Embryonic facial prominence (tissue), 1 donor: ENCODE measurements around the gene ZNF48.
"Not testable (repeated sequence)": the region's sequence is repeated elsewhere in the genome, so short reads cannot be mapped to it uniquely, and the experiment has no call there.

Experiments used
- DNase-seq: peaks from one replicate; pipeline ENCODE4 v3.0.0-alpha.2; 2016; ENCODE audit errors: extremely low spot score

The ZNF48 gene

DNA sequence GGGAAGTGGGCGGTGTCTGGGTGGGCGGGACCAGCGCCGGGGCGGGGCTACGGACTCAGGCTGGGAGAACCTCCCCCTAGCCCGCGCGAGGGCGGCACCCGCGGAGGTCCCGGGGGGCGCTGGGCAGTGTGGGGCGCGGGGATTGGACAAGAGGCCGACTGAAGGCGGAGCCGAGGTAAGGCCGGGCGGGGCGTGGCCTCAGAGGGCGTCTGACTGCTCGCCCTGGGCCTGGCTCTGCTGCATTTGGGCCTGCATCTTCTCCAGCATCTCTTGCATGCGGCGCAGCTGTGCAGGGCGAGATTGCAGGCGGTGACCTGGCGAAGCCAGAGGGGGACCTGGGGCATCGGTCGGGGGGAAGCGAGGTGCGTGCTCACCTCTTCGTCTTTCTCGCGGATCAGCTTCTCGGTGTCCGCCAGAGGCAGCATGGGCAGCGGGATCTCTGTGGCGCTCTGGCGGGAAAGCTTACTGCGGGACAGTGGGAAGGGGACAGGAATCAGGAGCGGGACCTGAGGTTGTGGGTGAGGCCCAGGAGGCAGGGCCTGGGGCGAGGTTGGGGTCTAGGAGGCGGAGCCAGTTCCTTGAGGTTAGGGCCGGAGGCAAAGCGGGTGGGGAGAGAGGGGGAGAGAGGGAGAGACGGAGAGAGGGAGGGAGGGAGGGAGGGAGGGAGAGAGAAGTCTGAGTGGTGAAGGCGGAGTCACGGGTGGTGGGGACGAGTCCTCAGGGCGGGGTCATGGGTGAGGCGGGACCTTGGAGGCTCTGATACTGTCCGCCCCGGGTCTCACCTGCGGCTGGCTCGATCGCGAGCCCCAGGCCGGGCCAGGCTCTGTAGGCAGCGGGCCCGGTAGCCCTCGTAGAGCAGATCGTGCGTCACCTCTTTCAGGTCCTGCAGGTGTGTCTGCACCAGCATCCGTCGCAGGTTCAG is 16.7 kb upstream of the ZNF48 start:
- peak; percentile 92 for DNase-seq

DNA sequence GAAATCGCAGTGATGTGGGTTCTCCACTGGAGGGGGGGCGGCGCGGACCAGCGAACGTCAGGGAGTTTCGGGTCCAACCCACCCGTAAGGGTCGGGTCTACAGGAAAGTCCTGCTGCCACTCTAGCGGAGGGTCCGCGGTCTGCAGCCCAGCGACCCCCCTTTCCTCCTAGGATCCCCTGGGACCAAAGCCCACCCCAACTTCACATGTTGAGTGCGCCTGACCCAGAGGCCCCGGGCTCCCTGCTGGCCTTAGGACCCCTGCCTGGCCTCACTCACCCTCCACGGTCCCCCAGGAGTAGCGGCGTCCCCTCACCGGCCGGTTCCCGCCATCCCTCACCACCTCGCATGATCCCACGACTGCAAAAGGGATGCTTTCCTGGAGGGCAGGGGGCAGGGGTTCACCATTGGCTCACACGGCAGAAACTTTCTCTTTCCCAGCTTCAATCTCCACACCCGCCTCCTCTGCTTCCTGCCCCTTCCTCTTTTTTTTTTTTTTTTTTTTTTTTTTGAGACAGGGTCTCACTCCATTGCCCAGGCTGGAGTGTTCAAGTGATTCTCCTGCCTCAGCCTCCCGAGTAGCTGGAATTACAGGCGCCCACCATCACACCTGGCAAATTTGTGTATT is 15.9 kb upstream of the ZNF48 start:
- DNase-seq = no peak

DNA sequence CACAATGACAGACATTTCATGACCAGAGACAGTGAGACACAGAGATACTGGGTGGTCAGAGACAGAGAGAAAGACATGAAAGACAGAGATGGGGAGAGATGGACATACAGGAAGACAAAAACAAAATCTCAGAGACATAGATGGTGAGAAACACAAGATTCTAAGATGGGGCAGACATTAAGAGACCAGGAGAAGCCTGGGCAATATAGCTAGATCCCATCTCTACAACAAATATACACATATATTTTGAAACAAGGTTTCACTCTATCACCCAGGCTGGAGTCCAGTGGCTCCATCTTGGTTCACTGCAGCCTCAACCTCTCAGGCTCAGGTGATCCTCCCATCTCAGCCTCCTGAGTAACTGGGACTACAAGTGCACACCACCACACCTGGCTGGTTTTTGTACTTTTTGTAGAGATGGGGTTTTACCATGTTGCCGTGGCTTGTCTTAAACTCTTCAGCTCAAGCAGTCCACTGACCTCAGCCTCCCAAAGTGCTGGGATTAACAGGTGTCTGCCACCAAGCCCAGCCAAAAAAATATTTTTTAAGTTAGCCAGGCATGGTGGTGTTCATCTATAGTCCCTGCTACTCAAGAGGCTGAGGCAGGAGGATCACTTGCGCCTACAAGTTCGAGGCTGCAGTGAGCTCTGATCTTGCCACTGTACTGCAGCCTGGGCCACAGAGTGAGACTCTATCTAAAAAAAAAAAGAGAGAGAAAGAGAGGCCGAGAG is 15.0 kb upstream of the ZNF48 start:
- DNase-seq = no peak

DNA sequence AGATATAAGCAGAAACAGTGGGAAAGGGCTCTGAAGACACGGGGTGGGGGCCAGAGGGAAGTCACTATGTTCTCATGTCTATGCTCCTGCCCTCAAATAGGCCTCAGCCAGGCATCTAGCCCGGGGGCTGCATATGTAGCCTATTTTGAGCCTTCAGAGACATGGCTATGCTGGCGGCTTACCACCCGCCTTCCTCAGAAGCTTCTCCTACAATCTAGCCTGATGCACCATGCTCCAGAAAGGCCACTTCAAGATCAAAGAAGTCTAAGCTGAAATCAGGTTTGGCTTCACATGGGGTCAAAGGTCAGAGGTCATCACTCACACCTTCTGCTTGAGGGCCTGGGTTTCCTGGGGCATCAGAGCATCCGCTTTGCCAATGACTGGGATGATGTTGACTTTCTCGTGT is 14.4 kb upstream of the ZNF48 start:
- DNase-seq = no peak

DNA sequence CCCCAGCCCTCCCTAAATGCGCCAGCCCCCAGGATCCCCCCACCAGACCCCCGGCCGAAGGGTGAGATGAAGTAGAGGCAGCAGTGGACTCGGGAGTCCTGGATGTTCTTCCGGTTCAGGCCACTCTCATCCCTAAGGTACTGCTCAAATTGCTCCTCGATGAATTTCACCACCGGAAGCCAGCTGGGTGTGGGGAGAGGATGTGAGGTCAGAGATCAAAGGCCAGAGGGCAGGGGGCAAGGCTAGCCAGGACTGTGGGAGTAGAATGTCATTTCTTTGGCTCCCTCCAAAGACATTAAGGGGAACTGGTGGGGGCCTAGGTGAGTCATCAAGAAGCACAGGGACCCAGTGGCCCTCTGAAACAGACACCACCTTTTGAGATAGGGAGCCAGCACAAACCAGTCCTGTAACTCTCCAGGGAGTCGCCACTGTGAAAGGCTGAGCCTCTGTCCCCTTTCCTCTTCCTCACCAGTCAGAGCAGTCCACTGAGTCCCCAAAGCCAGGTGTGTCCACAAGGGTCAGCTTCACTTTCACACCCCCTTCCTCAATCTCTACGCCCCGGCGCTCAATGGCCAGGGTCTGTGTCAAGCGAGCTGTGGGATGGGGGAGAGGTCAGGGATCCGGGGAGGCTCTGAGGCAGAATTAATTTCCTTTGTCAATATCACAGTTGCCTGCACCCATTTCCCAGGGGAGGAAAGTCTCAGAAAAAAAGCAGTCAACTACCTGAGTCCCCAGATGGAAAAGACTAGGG is 13.8 kb upstream of the ZNF48 start:
- no peak for DNase-seq

DNA sequence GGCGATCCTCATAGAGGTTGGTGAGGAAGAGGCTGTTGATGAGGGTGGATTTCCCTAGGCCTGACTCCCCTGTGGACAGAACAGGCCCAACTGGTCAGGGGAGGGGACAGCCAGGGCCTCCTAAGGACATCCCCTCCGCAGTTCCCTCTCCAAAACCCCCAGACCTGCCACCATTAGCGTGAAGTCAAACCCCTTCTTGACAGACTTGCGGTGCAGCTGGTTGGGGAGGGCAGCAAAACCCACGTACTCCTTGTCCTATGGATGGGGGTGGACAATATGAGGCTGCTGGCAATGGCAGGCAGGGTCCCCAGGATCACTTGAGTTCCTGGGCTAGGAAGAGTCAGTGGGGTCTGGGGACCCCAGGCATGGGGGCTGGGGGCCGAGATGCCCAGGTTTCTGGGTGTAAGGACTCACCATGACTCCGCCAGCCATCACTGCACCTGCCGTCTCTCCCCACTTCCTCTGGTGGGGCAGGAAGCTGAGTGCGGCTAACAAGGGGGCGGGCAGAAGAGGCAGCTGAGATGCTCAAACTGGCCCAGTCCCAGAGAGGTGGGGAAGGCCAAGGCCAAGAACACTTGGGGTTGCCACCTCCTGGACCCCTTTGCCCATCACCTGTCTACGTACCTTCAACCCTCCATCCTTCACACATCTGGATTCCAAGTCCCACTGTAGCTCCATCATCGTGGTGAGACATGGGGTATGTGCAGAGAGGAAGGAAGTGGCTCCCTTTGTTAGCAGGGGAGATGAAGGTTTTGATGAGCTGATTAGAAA is 12.9 kb upstream of the ZNF48 start, which contains the start of gene SEPTIN1:
TSS of gene SEPTIN1 (minus strand) at position 451 of the 771 bp plus-strand sequence. CDS start at position 432, 19 bp downstream.
- DNase-seq = no peak

DNA sequence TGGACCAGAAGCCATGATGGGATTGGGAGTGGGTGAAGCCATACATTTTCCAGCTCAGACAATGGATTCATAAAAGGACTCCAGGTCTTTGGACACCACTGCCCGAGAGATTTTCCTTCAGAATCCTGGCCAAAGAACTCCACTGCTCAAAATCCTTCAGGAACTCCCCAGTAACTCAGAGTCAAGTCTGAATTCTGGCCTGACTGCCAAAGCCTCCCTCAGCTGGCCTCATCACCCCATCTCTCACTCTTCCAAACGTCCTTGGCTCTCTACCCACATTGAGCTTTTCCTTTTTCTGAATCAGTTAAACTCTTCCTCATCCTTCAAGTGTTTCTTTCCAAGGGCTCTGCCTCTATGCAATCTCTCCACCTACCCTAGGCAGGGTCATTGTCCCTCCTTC is 11.7 kb upstream of the ZNF48 start:
- no peak for DNase-seq

DNA sequence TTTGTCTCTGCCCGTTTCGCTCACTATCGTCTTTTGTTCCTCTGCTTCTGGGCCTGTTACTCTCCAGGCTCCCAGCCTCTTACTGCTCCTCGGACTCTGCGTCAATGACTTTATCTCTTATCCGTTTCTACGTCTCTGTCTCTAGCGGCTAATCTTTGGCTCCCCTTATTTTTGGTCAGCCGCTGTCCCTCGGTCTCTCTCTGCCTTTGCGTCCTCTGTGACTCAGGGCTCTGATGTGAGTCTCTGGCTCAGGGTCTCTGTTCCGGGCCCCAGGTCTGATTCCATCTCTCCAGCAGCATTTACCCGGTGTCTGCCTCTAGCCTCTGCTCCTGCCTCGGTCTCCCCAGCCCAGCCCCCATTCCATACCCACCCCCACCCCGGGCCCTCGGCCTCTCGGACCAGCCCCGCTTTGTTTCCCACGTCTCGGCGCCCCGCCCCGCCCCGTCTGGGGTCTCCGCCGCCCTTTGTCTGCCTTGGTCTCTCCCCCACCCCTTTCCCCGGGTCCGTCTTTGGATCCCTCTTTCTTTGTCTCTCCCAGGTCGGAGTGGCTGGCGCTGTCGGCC is 547 bp upstream of the ZNF48 start:
- DNase-seq = no peak

DNA sequence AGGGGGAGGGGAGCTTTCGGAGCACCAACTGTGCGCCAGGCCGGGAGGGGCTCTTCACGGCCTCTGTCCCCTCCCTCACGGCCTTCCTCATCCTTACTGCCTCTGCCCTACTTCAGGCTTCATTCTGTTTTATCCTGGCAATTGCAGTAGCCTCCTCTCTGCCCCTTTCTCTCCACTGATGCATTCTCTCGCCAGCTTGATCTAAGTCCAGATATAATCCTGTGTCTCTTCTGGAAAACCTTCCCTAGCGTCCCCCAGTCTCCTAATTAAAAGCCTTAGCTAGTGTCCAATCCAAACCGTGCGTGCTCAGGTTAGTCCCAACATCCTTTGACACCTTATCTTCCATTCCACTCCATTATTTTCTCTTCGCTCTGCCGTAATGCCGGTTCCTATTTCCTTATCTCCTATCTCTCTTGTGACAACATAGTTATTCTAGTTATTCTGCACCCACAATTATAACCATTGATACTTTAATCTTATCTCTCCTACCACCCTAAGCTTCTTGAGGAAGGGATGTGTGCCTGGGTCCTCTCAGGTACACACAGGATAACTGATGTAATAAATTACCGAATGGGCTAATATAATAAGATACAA is 869 bp downstream of the ZNF48 start:
- DNase-seq = no peak

DNA sequence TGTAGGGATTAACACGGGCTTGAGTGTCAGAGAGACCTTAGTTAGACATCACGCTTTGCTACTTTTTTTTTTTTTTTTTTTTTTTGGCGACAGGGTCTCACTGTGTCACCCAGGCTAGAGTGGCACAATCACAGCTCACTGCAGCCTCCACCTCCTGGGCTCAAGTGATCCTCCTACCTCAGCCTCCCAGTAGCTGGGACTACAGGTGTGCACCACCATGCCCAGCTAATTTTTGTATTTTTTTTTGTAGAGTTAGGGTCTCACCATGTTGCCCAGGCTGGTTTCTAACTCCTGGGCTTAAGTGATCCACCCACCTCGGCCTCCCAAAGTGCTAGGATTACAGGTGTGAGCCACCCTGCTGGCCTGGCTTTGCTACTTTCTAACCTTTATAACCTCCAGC is 1.4 kb downstream of the ZNF48 start:
- not testable (repeated sequence) for DNase-seq

DNA sequence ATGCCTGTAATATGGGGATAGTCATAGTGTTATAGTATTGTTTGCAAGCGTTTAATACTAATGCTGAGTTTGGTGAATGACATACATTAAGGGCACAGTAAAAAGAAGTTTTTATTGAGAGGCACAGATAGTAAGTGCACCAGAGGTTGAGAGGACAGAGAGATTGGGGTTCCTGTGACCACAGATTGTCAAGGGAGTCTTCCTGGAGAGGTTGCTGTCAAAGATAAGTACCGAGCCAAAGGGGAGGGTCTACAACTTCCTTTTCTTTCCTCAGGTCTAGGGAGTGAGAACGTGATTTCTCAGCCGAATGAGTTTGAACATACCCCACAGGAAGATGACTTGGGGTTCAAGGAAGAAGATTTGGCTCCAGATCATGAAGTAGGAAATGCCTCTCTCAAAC is 1.8 kb downstream of the ZNF48 start:
- DNase-seq = no peak

DNA sequence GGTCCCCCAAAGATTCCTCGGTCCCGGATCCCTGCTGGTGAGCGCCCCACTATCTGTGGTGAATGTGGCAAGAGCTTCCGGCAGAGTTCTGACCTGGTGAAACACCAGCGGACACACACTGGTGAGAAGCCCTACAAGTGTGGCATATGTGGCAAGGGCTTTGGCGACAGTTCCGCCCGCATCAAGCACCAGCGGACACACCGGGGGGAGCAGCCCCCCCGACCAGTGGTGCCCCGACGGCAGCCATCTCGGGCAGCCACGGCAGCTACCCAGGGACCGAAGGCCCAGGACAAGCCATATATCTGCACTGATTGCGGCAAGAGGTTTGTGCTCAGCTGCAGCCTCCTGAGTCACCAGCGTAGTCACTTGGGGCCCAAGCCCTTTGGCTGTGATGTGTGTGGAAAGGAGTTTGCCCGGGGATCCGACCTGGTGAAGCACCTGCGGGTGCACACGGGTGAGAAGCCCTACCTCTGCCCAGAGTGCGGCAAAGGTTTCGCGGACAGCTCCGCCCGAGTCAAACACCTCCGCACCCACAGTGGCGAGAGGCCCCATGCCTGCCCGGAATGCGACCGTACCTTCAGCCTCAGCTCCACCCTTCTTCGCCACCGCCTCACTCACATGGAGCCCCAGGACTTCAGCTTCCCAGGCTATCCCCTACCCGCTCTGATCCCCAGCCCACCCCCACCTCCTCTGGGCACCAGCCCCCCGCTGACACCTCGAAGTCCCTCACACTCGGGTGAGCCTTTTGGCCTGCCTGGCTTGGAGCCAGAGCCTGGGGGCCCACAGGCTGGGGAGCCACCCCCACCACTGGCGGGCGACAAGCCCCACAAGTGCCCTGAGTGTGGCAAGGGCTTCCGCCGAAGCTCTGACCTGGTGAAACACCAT is 2.8 kb downstream of the ZNF48 start:
- no peak for DNase-seq

DNA sequence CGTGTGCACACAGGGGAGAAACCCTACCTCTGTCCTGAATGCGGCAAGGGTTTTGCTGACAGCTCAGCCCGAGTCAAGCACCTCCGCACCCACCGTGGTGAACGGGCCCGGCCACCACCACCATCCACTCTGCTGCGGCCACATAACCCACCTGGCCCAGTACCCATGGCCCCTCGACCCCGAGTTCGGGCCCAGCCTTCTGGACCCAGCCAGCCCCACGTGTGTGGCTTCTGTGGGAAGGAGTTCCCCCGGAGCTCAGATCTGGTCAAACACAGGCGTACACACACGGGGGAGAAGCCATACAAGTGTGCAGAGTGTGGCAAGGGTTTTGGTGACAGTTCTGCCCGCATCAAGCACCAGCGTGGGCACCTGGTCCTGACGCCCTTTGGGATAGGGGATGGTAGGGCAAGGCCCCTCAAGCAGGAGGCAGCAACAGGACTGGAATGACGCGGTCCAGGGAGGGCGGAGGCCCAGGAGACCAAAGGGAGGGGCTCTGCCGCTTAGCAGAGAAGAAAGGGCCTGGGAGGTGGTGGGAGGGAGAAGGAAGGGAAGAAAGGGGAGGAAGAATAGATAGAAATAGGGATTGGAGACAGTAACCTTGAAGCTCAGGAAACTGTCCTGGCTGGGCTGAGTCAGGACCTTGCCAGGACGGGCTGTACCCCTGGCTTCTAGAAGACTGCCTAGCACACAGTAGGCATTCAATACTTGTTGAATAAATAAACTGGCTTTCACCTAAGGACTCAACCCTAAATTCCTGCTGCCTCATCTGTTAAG is 3.6 kb downstream of the ZNF48 start:
- DNase-seq = no peak

DNA sequence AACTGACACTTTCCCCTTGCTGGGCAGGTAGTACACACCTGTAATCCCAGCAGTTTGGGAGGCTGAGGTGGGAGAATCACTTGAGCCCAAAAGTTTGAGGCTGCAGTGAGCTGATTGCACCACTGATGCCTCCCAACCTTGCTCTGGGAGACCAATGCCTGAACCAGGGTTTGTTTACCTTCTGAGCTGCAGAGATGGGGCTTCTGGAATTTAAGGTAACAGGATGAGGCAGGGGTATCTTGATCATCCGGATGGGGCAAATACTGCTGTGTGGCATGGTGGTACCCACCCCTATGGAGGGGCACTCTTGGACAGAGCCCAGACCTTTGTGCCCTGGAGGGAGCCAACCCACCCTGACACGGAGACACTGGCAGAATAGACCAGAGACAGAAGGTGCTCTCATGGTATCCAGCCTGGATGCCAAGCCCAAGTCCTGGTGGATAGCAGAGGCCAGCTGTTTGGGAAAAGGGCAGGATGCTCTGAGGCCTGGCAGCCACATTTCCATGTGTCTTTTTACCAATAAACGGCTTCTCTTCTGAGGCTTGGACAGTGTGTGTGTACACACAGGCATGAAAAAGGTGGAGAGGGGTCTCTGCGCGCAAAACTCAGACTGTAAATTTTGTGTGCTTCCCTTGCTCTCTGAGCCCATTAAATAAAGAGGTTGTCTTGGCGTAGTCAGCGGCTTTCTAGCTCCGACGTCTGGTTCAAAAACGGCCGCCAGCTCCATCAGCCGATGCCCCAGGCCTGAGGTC is 4.4 kb downstream of the ZNF48 start:
- no peak for DNase-seq

DNA sequence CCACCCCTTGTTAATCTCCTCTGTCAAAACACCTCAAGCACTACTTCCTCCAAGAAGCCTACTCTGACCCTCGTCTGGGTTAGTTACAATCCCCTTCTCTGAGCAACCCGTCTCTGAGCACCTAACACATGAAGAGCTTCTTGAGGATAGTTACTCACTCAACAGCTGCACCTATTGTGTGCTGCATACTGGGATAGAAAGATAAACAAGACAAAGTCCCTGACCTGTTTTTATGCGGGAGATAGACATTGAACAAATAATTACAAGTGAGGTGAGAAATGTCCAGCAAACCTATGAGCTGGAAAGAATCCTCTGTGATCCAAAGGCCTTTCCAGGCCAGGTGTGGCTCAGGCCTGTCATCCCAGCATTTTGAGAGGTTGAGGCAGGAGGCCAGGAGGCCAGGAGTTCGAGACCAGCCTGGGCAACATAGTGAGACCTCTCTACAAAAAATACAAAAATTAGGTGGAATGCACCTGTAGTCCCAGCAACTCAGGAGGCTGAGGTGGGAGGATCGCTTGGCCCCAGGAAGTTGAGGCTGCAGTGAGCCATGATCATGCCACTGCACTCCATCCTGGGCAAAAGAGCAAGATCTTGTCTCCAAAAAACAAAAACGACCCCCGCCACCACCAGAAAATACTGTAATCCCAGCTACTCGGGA is 6.7 kb downstream of the ZNF48 start:
- no peak for DNase-seq

DNA sequence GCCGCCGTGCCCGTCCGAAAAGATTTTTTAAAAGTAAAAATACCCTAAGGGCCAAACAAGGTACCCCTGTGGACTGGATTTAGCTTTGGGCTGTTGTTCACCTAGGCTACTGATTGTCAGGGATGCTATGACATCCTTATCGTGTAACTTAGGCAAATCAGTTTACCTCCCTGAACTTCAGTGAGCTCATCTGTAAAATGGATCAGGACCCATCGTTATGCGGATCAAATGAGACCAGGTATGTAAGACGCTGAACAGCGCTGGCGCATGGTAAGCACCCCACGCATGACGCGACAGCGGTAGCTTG is 11.5 kb downstream of the ZNF48 start:
- no peak for DNase-seq

DNA sequence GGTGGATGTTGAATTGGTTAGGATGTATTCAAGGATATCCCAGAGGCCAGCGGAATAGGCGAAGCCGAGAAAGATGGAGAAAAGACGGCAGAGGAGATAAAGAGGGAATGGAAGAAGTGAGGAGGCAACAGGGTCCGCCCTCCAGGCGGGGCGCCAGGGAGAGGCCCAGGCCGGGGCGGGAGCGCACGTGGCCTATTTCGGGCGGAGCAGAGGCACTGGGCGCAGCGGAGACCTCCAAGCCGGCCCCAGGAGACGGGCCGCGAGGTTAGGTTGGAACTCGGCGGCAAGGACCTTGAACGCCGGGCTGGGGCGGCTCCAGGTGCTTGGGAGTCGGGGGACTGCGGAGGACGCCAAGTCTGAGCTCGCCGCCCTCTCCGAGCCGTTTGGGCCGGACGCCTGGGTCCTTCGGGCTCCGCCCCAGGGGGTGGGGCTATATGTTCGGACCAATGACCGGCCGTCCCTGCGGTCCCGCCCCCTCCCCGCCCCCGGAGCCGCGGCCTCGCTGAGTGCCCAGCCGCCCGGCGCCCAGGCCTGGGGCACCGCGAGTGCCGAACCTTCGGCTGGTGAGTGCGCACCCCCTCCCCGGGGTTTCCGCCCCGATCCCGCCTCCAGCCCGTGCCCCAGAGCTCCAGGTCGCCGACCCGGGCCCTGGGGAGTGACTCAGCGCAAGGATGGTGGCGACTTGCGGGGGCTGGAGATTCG is 12.0 kb downstream of the ZNF48 start, which contains the start of gene ZNF771:
TSS of gene ZNF771 (plus strand) at position 505 of the 702 bp plus-strand sequence. CDS start 448 bp downstream, outside the sequence.
- peak; percentile 68 for DNase-seq
